HL-60 (cell line): ENCODE data around the gene SIGLEC11.

Experiments used
- CTCF ChIP-seq: IDR thresholded peaks from one replicate; pipeline ENCODE4 v1.5.1; 2011; ENCODE audit warnings: low read length, control low read depth, inconsistent platforms; ENCODE audit not compliant: insufficient read depth
- GABPA ChIP-seq: IDR thresholded peaks from 2 replicates; pipeline ENCODE4 v1.6.1; 2012; ENCODE audit warnings: low read depth
- POLR2AphosphoS5 ChIP-seq: IDR thresholded peaks from 2 replicates; pipeline ENCODE4 v1.6.1; 2012; ENCODE audit warnings: low read depth

DNA sequence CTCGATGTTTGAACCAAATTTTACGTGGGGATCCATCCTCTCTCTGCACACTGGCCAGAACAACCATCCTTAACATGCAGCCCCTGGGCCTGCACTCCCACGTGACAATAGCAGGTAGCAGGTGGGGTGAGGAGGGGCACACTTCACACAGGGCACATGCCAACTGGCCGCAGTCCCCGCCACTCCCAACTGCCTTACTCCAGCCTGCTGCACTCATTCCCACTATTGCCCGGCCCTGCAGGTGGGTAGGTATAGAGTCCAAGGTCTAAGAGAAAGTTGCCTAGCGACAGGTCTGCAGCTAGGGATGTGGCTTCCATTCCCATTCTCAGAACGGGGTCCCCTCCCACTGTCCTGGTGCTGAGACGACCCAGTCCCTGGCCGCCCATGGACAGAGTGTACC, 46.2 kb upstream of the SIGLEC11 start:
- TF ChIP-seq CTCF (no peak), GABPA (no peak), POLR2AphosphoS5 (no peak)
